PC-3 (cell line): ENCODE measurements around the gene CRISP1. TPM values are rescaled to one million over a fixed set of nuclear protein-coding genes. Genes with fewer than 3 reads are reported as not detected.

ENCODE experiments used
- ATAC-seq: fragments of 200-7000 bp; cut with Tn5 transposase; 2 replicates; pipeline ENCODE4 v1.9.1; 2020; ENCODE audit warnings: mild to moderate bottlenecking, moderate library complexity
- BruUV-seq: library from RNA; stranded (reverse); fragments of 400-500 nt; replicated peaks from 2 replicates; lab custom pipeline; 2021; lab: Mats Ljungman, UMichigan
- CTCF ChIA-PET: fragments of 300-600 bp; sonication (Branson Sonifier 250); formaldehyde crosslinking; loops from one replicate; lab custom pipeline; 2022; ENCODE audit warnings: antibody characterized with exemption; lab: Charles Lee
- POLR2A ChIA-PET: fragments of 300-600 bp; sonication (Branson Sonifier 250); formaldehyde crosslinking; loops from one replicate; lab custom pipeline; 2022; ENCODE audit warnings: antibody characterized with exemption; ENCODE audit not compliant: unreplicated experiment; lab: Charles Lee
- DNase-seq: peaks from one replicate; pipeline ENCODE4 v3.0.0-alpha.2; 2015
- H2AFZ ChIP-seq: fragments of 300-600 bp; sonication (generic); 2 replicates; pipeline ENCODE4 v1.6.0; 2016; ENCODE audit warnings: antibody characterized with exemption, low read length
- H3F3A ChIP-seq: fragments of 300-600 bp; sonication (generic); one replicate; pipeline ENCODE4 v1.6.0; 2017; ENCODE audit warnings: antibody characterized with exemption, low read length, control low read depth, mild to moderate bottlenecking; ENCODE audit not compliant: unreplicated experiment
- H3K27ac ChIP-seq: fragments of 300-600 bp; sonication (generic); 2 replicates; pipeline ENCODE4 v1.5.1; 2016; ENCODE audit warnings: mild to moderate bottlenecking, low read length
- H3K27me3 ChIP-seq: fragments of 300-600 bp; sonication (generic); 2 replicates; pipeline ENCODE4 v1.6.1; 2016; ENCODE audit warnings: low read length, mixed read lengths
- H3K36me3 ChIP-seq: fragments of 300-600 bp; sonication (generic); 2 replicates; pipeline ENCODE4 v1.6.1; 2016; ENCODE audit warnings: low read depth, mixed run types, low read length, mixed read lengths
- H3K4me1 ChIP-seq: fragments of 300-600 bp; sonication (generic); 2 replicates; pipeline ENCODE4 v1.5.1; 2016; ENCODE audit warnings: low read length; ENCODE audit not compliant: insufficient read depth
- H3K4me2 ChIP-seq: fragments of 300-600 bp; sonication (generic); 2 replicates; pipeline ENCODE4 v1.6.0; 2016; ENCODE audit warnings: low read length
- H3K4me3 ChIP-seq: fragments of 300-600 bp; sonication (generic); 2 replicates; pipeline ENCODE4 v1.5.1; 2016; ENCODE audit warnings: mild to moderate bottlenecking, low read length, mixed read lengths
- H3K79me2 ChIP-seq: fragments of 300-600 bp; sonication (generic); 2 replicates; pipeline ENCODE4 v1.6.1; 2017; ENCODE audit warnings: low read length, mixed read lengths
- H3K9ac ChIP-seq: fragments of 300-600 bp; sonication (generic); 2 replicates; pipeline ENCODE4 v1.6.0; 2016; ENCODE audit warnings: mild to moderate bottlenecking, low read length
- H3K9me2 ChIP-seq: fragments of 300-600 bp; sonication (generic); replicated peaks from 2 replicates; pipeline ENCODE4 v1.6.1; 2016; ENCODE audit warnings: mixed run types, low read length, mixed read lengths
- H3K9me3 ChIP-seq: fragments of 300-600 bp; sonication (generic); 2 replicates; pipeline ENCODE4 v1.6.1; 2016; ENCODE audit warnings: low read length, mixed read lengths
- H4K20me1 ChIP-seq: fragments of 300-600 bp; sonication (generic); 2 replicates; pipeline ENCODE4 v1.6.1; 2016; ENCODE audit warnings: low read length, mixed read lengths
- EZH2 ChIP-seq: fragments of 300-600 bp; sonication (generic); IDR thresholded peaks from one replicate; pipeline ENCODE4 v1.6.1; 2017; ENCODE audit warnings: antibody characterized with exemption, mild to moderate bottlenecking, low read length; ENCODE audit not compliant: unreplicated experiment
- EZH2phosphoT487 ChIP-seq: fragments of 300-600 bp; sonication (generic); IDR thresholded peaks from 2 replicates; pipeline ENCODE4 v1.6.1; 2018; ENCODE audit warnings: mild to moderate bottlenecking, antibody characterized with exemption, low read length, borderline replicate concordance
- intact Hi-C: fragments of 100-400 bp; cut with micrococcal nuclease; formaldehyde crosslinking; loops from 2 replicates; pipeline ENCODE4 v1.9.0; 2023
- total RNA-seq: library from RNA; depleted of rRNA; stranded (reverse); fragments of >200 nt; gene quantifications from 2 replicates; pipeline ENCODE4 v1.2.3, GENCODE V29; 2014
- TF ChIP-seq, protein P1 (sequence below): fragments of 300-600 bp; sonication (generic); conservative IDR thresholded peaks from 2 replicates; pipeline ENCODE4 v1.5.1; 2017; ENCODE audit warnings: antibody characterized with exemption, low read depth, mild to moderate bottlenecking, low read length

The CRISP1 gene
- total RNA-seq, 1 experiment from 2014 or later = not detected

DNA sequence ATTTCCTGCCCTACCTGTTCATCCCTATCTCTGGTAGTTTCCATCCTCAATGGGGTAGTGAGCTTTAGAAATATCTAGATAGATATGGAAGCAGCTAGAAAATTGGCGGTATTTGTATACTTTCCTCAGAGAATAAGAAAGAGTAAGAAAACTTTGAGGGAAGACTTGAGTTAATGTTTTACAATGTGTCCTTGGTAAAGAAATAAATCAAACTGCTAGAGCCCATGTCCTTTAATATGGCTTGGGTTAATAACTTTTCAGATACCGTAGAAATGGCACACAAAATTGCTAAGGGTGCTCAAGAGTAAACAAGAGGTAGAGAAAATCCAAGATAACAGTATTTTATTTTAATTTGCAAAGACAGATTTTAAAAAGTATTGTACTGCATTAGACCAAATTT is 51.2 kb downstream of the CRISP1 start:
- Histone ChIP-seq H3K9ac (no peak overlapping the region), H3K36me3 (no peaks in the 10 kb centered on the region), H3K27ac (no peak overlapping the region), H3F3A (no peaks in the 10 kb centered on the region), H2AFZ (no peak overlapping the region), H4K20me1 (no peaks in the 10 kb centered on the region), H3K9me3 (no peaks in the 10 kb centered on the region), H3K4me2 (no peak overlapping the region), H3K9me2 (no peaks in the 10 kb centered on the region), H3K27me3 (no peaks in the 10 kb centered on the region; the same call in 1 of the 2 replicates), H3K4me3 (no peak overlapping the region), H3K79me2 (no peaks in the 10 kb centered on the region), H3K4me1 (no peaks in the 10 kb centered on the region)
- intact Hi-C loops = no loop called here
- DNase-seq (no peak), ATAC-seq (no peak)
- POLR2A ChIA-PET = no interaction called here
- CTCF ChIA-PET = no interaction called here
- BruUV-seq = no TSS peak
- TF ChIP-seq EZH2 (no peak), EZH2phosphoT487 (no peak)
- TF ChIP-seq, protein P1, sequence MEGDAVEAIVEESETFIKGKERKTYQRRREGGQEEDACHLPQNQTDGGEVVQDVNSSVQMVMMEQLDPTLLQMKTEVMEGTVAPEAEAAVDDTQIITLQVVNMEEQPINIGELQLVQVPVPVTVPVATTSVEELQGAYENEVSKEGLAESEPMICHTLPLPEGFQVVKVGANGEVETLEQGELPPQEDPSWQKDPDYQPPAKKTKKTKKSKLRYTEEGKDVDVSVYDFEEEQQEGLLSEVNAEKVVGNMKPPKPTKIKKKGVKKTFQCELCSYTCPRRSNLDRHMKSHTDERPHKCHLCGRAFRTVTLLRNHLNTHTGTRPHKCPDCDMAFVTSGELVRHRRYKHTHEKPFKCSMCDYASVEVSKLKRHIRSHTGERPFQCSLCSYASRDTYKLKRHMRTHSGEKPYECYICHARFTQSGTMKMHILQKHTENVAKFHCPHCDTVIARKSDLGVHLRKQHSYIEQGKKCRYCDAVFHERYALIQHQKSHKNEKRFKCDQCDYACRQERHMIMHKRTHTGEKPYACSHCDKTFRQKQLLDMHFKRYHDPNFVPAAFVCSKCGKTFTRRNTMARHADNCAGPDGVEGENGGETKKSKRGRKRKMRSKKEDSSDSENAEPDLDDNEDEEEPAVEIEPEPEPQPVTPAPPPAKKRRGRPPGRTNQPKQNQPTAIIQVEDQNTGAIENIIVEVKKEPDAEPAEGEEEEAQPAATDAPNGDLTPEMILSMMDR = no peak

DNA sequence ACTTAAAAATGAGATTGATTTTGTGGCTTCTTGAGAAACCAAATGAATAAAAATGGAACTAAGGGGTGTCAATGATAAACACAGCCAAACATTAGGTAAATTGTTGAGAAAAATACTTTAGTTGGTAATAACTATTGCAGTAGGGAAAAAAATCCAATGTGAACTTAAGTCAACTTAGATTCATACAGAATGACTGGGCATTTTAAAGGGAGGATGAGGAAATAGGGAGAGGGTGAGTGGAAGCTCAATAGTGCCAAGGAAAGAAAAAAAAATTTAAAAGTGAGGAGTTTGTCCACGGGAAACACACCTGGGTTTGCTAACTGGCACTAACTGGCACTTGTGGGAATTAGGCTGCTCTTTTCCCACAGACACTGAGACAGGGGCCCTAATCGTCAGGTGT is 53.1 kb downstream of the CRISP1 start:
- intact Hi-C loops = no loop called here
- TF ChIP-seq, protein P1 = no peak
- TF ChIP-seq EZH2phosphoT487 (no peak), EZH2 (no peak)
- no peaks in the 10 kb centered on the region; the same call in 1 of the 2 replicates for H3K27me3 ChIP-seq
- no peak for DNase-seq
- H3K27ac ChIP-seq = no peak overlapping the region
- no peak overlapping the region for H3K9ac ChIP-seq
- H3K9me3 ChIP-seq = no peaks in the 10 kb centered on the region
- no peak overlapping the region for H2AFZ ChIP-seq
- no peaks in the 10 kb centered on the region for H3K9me2 ChIP-seq
- H3F3A ChIP-seq = no peaks in the 10 kb centered on the region
- H3K36me3 ChIP-seq = no peaks in the 10 kb centered on the region
- no peaks in the 10 kb centered on the region for H4K20me1 ChIP-seq
- H3K4me3 ChIP-seq = no peak overlapping the region
- no peaks in the 10 kb centered on the region for H3K79me2 ChIP-seq
- no peaks in the 10 kb centered on the region for H3K4me1 ChIP-seq
- POLR2A ChIA-PET = no interaction called here
- no TSS peak for BruUV-seq
- CTCF ChIA-PET = no interaction called here
- no peak overlapping the region for H3K4me2 ChIP-seq
- no peak for ATAC-seq

DNA sequence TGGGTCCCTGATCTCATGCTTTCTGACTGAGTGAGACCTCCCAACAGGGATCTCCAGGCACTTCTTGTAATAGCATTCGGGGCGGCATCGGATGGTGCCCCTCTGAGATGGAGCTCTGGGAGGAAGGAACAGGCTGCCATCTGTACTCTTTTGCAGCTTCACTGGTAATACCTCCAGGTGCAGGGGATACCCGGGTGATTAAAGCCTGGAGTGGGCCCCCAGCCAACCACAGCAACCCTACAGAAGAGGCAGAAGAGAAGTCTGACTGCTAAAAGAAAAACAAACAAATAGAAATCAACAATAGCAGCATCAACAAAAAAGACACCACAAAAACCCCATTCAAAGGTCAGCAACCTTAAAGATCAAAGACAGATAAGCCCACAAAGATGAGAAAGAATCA is 60.2 kb downstream of the CRISP1 start:
- Histone ChIP-seq H3K27ac (no peak overlapping the region), H4K20me1 (no peaks in the 10 kb centered on the region), H3F3A (no peaks in the 10 kb centered on the region), H3K4me1 (no peaks in the 10 kb centered on the region), H3K4me2 (no peak overlapping the region), H3K36me3 (no peaks in the 10 kb centered on the region), H3K27me3 (no peaks in the 10 kb centered on the region), H2AFZ (no peak overlapping the region), H3K9me2 (no peaks in the 10 kb centered on the region), H3K4me3 (no peak overlapping the region), H3K79me2 (no peaks in the 10 kb centered on the region), H3K9ac (no peak overlapping the region), H3K9me3 (no peaks in the 10 kb centered on the region)
- TF ChIP-seq, protein P1 = no peak
- no peak for TF ChIP-seq EZH2
- no peak for TF ChIP-seq EZH2phosphoT487
- DNase-seq (no peak), ATAC-seq (no peak)
- BruUV-seq = no TSS peak
- CTCF ChIA-PET = no interaction called here
- intact Hi-C loops = no loop called here
- POLR2A ChIA-PET = no interaction called here
